Measurements from ENCODE around the gene LAMTOR2.

- TF ChIP-seq EP300 (IDR thresholded peaks at IDR 0.05; ENCODE audit: borderline replicate concordance in 1 of 2, control insufficient read depth in 1 of 2, low read depth in 2 of 2, low read length in 2 of 2), result no peak
- TF ChIP-seq, protein P1, sequence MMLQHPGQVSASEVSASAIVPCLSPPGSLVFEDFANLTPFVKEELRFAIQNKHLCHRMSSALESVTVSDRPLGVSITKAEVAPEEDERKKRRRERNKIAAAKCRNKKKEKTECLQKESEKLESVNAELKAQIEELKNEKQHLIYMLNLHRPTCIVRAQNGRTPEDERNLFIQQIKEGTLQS (IDR thresholded peaks at IDR 0.05; ENCODE audit: borderline replicate concordance, extremely low read depth, low read depth, low read length), result no peak
- TF ChIP-seq BHLHE40 (IDR thresholded peaks at IDR 0.05; ENCODE audit: borderline replicate concordance in 1 of 2, low read depth in 2 of 2, low read length in 1 of 2), result no peak
- TF ChIP-seq IKZF1 (conservative IDR thresholded peaks at IDR 0.05), result no peak
- no peak for TF ChIP-seq KDM1A (IDR thresholded peaks at IDR 0.05; ENCODE audit: borderline replicate concordance)
- TF ChIP-seq EZH2 (IDR thresholded peaks at IDR 0.05; ENCODE audit: borderline replicate concordance, control insufficient read depth, low read depth, low read length), result no peak
- no peak for TF ChIP-seq EED (IDR thresholded peaks at IDR 0.05; ENCODE audit: low read depth)
- no peak for TF ChIP-seq RB1 (IDR thresholded peaks at IDR 0.05; ENCODE audit: borderline replicate concordance)
- TF ChIP-seq CEBPB (IDR thresholded peaks at IDR 0.05; ENCODE audit: borderline replicate concordance in 1 of 2, low read depth in 2 of 2, low read length in 2 of 2), result no peak
- no peak for TF ChIP-seq SUZ12 (IDR thresholded peaks at IDR 0.05; ENCODE audit: unreplicated experiment)
- TF ChIP-seq, protein P2, sequence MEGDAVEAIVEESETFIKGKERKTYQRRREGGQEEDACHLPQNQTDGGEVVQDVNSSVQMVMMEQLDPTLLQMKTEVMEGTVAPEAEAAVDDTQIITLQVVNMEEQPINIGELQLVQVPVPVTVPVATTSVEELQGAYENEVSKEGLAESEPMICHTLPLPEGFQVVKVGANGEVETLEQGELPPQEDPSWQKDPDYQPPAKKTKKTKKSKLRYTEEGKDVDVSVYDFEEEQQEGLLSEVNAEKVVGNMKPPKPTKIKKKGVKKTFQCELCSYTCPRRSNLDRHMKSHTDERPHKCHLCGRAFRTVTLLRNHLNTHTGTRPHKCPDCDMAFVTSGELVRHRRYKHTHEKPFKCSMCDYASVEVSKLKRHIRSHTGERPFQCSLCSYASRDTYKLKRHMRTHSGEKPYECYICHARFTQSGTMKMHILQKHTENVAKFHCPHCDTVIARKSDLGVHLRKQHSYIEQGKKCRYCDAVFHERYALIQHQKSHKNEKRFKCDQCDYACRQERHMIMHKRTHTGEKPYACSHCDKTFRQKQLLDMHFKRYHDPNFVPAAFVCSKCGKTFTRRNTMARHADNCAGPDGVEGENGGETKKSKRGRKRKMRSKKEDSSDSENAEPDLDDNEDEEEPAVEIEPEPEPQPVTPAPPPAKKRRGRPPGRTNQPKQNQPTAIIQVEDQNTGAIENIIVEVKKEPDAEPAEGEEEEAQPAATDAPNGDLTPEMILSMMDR (IDR thresholded peaks at IDR 0.05 in 2 of 3, conservative IDR thresholded peaks at IDR 0.05 in 1 of 3; ENCODE audit: control insufficient read depth in 2 of 3, extremely low read depth in 1 of 3, insufficient read depth in 1 of 3, low read depth in 3 of 3, low read length in 3 of 3), result no peak
- no peak for TF ChIP-seq PKNOX1 (IDR thresholded peaks at IDR 0.05)
- no peak for TF ChIP-seq POLR2A (IDR thresholded peaks at IDR 0.05; ENCODE audit: low read depth, low read length)
- TF ChIP-seq JUND (IDR thresholded peaks at IDR 0.05; ENCODE audit: low read depth, low read length), result no peak
Observed at GRCh38 chr1:156060937-156061636, 6.5 kb downstream of the LAMTOR2 start, which contains the start of gene RAB25.

All from GM12878 (cell line).